HUES6 (cell line): Measurements from ENCODE around the gene FEM1B.

Experiments used
- H3K27ac ChIP-seq: 2 replicates; pipeline ENCODE4 v1.7.0; 2013; ENCODE audit warnings: low read depth, mild to moderate bottlenecking, low read length, inconsistent platforms
- H3K27me3 ChIP-seq: 2 replicates; pipeline ENCODE4 v1.6.1; 2013; ENCODE audit warnings: low read length; ENCODE audit not compliant: control insufficient read depth, insufficient read depth
- H3K36me3 ChIP-seq: 2 replicates; pipeline ENCODE4 v1.6.1; 2013; ENCODE audit warnings: low read length; ENCODE audit not compliant: control insufficient read depth, insufficient read depth
- H3K4me1 ChIP-seq: 2 replicates; pipeline ENCODE4 v1.6.1; 2013; ENCODE audit warnings: low read length; ENCODE audit not compliant: control insufficient read depth, insufficient read depth
- H3K4me3 ChIP-seq: 2 replicates; pipeline ENCODE4 v1.5.1; 2013; ENCODE audit warnings: low read depth, low read length
- H3K9ac ChIP-seq: one replicate; pipeline ENCODE4 v1.6.1; 2013; ENCODE audit warnings: mild to moderate bottlenecking, low read length
- H3K9me3 ChIP-seq: 2 replicates; pipeline ENCODE4 v1.6.1; 2013; ENCODE audit warnings: low read depth, low read length; ENCODE audit not compliant: control insufficient read depth, insufficient read depth

The FEM1B gene

DNA sequence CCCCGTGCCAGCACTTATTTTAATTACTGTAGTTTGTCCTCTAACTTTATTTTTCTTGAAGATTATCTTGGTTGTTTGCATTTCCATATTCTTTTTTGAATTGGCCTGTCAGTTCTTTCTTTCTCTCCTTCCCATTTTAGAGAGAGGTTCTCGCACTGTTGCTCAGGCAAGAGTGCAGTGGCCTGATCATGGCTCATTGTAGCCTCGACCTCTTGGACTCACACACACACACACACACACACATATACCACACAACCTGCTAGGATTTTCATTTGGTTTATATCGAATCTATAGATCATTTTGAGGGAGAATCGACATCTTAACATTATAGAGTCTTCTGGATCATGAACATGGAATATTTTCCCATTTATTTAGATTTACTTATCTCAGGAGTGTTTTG, 8.7 kb downstream of the FEM1B start:
- Histone ChIP-seq H3K4me1 (peaks cover 38% of the 10 kb centered on the region), H3K9ac (no peak overlapping the region), H3K9me3 (peaks cover 8% of the 10 kb centered on the region), H3K27ac (no peak overlapping the region), H3K36me3 (peaks cover 47% of the 10 kb centered on the region), H3K27me3 (no peaks in the 10 kb centered on the region), H3K4me3 (no peak overlapping the region)

GRCh38 chr15:68289057-68289456, 11.5 kb downstream of the FEM1B start:
- peaks cover 65% of the 10 kb centered on the region for H3K36me3 ChIP-seq
- H3K9ac ChIP-seq, result no peak overlapping the region

GRCh38 chr15:68289621-68290352, 12.2 kb downstream of the FEM1B start:
- Histone ChIP-seq H3K27me3 (no peaks in the 10 kb centered on the region), H3K4me3 (no peak overlapping the region), H3K9me3 (peaks cover 3% of the 10 kb centered on the region), H3K27ac (no peak overlapping the region), H3K36me3 (peaks cover 58% of the 10 kb centered on the region), H3K4me1 (peaks cover 27% of the 10 kb centered on the region), H3K9ac (no peak overlapping the region)

More at GRCh38 chr15:68289057-68289456, 11.5 kb downstream of the FEM1B start:
- Histone ChIP-seq H3K9me3 (peaks cover 6% of the 10 kb centered on the region), H3K4me1 (peaks cover 27% of the 10 kb centered on the region), H3K27ac (no peak overlapping the region), H3K27me3 (no peaks in the 10 kb centered on the region), H3K4me3 (no peak overlapping the region)

GRCh38 chr15:68290715-68291114, 13.2 kb downstream of the FEM1B start:
- Histone ChIP-seq H3K27ac (no peak overlapping the region), H3K9ac (no peak overlapping the region), H3K9me3 (no peaks in the 10 kb centered on the region), H3K4me3 (no peak overlapping the region), H3K27me3 (no peaks in the 10 kb centered on the region), H3K36me3 (peaks cover 53% of the 10 kb centered on the region), H3K4me1 (peaks cover 21% of the 10 kb centered on the region)

DNA sequence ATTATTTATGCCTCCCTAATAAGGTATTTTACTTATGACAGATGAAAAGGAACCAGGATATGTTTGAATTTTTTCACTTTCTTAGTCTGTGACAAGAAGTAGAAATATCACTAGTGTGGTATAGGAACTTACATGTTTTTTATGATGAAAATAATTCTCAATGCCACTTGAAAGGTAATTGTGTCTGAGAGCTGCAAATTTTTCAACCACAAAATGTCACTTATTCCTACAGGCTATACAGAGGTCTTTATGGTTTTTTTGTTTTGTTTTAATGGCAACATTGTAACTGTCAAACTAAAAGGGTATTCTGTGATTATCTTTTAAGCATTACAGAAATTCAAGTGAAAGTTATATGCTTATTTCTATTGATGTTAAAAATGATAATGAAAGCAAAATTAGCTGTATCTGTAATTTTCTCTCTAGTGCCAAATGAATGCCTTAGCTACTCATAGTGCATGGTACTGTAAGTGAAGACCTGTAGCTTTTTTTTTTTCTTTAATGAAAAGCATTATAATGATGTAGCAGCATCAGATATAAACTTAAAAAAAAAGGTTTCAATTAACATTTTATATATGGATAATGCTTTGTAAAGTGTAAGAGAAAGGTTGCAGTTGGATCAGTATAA, 14.7 kb downstream of the FEM1B start:
- H3K4me1 ChIP-seq, result peaks cover 15% of the 10 kb centered on the region
- peaks cover 50% of the 10 kb centered on the region for H3K36me3 ChIP-seq

GRCh38 chr15:68292967-68293366, 15.4 kb downstream of the FEM1B start:
- H3K4me3 ChIP-seq, result no peak overlapping the region
- H3K36me3 ChIP-seq, result peaks cover 48% of the 10 kb centered on the region
- no peak overlapping the region for H3K9ac ChIP-seq
- no peaks in the 10 kb centered on the region for H3K27me3 ChIP-seq
- H3K9me3 ChIP-seq, result no peaks in the 10 kb centered on the region
- peaks cover 10% of the 10 kb centered on the region for H3K4me1 ChIP-seq
- H3K27ac ChIP-seq, result no peak overlapping the region

More for the DNA sequence above, 14.7 kb downstream of the FEM1B start:
- no peaks in the 10 kb centered on the region for H3K27me3 ChIP-seq
- H3K27ac ChIP-seq, result no peak overlapping the region
- no peak overlapping the region for H3K4me3 ChIP-seq
- no peak overlapping the region for H3K9ac ChIP-seq
- H3K9me3 ChIP-seq, result no peaks in the 10 kb centered on the region

DNA sequence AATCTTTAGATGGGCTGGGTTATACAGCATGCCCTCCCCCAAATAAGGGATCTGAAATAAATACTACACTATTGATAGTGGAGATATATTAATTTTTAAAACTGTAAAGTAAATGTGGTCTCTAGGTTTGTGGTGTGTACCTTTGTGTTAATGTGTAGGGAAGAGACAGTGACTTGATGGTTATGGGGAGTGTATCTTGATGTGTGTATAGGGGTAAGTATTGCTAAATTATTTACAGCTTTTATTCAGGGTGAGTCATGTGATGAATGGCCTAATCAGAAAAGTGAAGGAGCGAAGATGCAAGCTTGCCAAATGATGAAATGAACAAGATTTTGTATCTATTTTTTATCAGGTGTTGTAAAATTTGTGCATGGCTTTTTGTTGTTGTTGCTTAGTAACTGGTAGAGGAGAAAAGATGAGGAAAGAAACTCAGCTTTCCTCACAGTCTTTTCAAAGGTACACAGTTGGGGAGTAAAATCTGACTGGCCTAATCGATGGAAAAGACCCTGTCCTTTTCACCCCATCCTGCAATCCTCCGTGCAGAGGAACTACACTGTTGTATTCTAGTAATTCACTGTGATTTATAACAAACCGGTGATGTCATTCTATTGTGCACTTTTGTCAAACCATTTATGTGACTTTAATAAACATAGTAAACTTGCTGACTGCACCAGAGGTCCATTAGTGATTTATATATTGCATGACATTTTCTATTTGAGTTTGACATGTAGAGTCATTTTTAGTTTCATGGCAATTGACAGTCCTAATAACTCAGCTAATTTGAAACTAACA, 17.7 kb downstream of the FEM1B start:
- no peak overlapping the region for H3K9ac ChIP-seq
- H3K27ac ChIP-seq, result no peak overlapping the region
- no peaks in the 10 kb centered on the region for H3K27me3 ChIP-seq
- H3K9me3 ChIP-seq, result no peaks in the 10 kb centered on the region
- H3K4me3 ChIP-seq, result no peak overlapping the region
- H3K4me1 ChIP-seq, result peaks cover 8% of the 10 kb centered on the region; the same call in 1 of the 2 replicates
- peaks cover 37% of the 10 kb centered on the region for H3K36me3 ChIP-seq

- H3K9me3 ChIP-seq, result no peaks in the 10 kb centered on the region
- H3K9ac ChIP-seq, result no peak overlapping the region
- H3K36me3 ChIP-seq, result peaks cover 10% of the 10 kb centered on the region
- H3K27me3 ChIP-seq, result no peaks in the 10 kb centered on the region
- no peak overlapping the region for H3K4me3 ChIP-seq
- no peak overlapping the region for H3K27ac ChIP-seq
- no peaks in the 10 kb centered on the region for H3K4me1 ChIP-seq
These were observed 20.8 kb downstream of the FEM1B start for GRCh38 chr15:68298336-68298735.

GRCh38 chr15:68298882-68299381, 21.4 kb downstream of the FEM1B start:
- no peaks in the 10 kb centered on the region for H3K9me3 ChIP-seq
- peaks cover 8% of the 10 kb centered on the region; the same call in 1 of the 2 replicates for H3K36me3 ChIP-seq
- no peak overlapping the region for H3K4me3 ChIP-seq
- H3K4me1 ChIP-seq, result peaks cover under 1% of the 10 kb centered on the region; the same call in 1 of the 2 replicates
- no peak overlapping the region for H3K27ac ChIP-seq
- no peaks in the 10 kb centered on the region for H3K27me3 ChIP-seq
- H3K9ac ChIP-seq, result no peak overlapping the region

GRCh38 chr15:68299436-68299835, 21.9 kb downstream of the FEM1B start:
- Histone ChIP-seq H3K27ac (no peak overlapping the region), H3K9ac (no peak overlapping the region), H3K4me3 (no peak overlapping the region), H3K27me3 (no peaks in the 10 kb centered on the region), H3K36me3 (peaks cover 8% of the 10 kb centered on the region; the same call in 1 of the 2 replicates), H3K9me3 (no peaks in the 10 kb centered on the region), H3K4me1 (peaks cover 6% of the 10 kb centered on the region)
